OCI-M1 (cell line): ENCODE measurements around the gene DTX4.

ENCODE experiments used
- DNase-seq: peaks from one replicate; lab custom pipeline; 2025; lab: John Stamatoyannopoulos, UW

DTX4 gene

DNA sequence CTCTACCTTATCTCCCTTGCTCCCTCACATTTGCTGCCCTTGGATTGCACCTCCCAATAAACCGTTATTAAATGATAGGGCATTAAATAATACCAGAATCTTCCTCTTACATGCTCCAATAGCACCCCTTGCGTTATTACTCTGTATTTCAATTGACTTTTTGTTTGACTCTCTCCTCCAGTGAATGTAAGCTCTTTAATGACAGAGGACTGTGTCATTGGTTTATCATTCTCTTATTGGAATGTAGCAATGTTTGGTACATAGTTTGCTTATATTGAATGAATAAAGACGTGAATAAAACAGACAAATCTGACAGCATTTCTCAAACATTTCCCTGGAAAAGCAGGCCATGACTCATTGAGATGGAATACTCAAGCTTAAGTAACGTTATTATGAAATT is 49.5 kb downstream of the DTX4 start:
- no peak for DNase-seq

DNA sequence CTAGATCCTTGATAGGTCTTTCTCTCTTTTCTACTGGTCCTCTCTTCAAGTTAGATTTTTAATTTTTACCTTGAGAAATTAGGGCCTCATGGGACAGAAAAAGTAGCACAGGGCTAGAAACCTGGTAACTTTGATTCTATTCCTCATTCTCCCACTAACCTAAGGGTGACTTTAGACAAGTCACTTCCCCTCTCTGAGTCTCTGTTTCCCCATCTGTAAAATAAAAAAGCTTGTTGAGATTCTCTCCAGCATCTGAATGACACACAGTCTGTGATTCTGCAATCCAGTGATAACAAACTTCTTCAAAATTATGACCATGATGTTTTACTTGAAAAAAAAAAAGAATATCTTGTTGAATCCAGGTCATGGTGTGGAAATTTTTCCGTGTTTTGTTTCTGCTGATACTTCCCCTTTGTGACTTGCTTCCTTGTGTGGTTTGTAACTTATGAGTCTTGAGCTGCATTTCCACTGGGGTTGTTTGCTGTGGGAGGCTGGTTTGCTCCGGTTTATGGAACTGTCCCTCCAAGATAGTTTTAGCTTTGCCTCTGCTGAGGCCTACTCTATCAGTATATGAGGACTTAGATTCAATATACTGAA is 50.6 kb downstream of the DTX4 start:
- DNase-seq, result peak; percentile 44

- DNase-seq, result no peak
These were observed 51.2 kb downstream of the DTX4 start for GRCh38 chr11:59223177-59223576.

DNA sequence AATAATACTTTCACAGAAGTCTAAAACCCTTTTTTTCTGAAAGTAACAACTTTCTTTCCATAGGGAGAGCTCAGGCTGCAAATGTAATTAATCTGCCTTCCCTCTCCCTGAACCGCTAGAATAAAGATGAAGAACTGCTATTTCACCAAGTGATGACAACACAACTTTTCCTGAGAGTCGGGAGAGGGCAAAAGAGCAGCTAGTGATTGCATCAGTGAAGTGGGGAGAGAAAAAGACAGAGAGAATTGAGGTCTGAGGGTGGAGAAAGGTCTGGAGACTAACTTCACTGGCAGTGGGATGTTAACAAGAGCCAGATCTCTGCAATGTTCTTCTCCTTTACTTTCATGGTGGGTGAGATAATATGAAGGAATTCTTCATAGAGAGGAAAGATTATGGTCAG is 51.7 kb downstream of the DTX4 start:
- DNase-seq, result no peak

DNA sequence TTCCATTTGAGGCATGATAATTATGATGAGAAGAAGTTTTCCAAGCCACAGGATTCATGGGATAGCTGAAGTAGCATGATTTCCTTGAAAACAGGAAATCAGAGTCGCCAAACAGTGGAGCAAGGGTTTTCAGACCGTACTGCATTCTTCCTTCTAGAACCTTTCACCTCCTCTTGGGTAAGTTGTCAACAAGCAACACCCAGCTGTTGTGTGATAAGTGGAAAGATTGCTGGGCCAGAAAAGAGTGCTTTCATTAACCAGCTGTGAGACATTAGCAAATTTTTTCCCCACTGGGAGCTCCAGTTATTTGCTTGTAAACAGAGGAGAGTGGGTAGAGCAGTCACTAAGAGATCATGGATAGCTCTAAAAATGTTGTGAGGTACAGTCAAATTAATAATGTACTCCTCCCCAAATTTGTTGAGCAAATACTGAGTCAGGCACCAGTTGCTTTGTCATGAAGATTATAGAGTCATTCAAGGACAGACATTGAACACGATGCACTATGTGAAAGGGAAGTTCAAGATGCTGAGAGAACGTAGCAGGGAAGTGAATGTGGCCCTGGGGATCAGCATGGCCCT is 52.5 kb downstream of the DTX4 start:
- no peak for DNase-seq

DNA sequence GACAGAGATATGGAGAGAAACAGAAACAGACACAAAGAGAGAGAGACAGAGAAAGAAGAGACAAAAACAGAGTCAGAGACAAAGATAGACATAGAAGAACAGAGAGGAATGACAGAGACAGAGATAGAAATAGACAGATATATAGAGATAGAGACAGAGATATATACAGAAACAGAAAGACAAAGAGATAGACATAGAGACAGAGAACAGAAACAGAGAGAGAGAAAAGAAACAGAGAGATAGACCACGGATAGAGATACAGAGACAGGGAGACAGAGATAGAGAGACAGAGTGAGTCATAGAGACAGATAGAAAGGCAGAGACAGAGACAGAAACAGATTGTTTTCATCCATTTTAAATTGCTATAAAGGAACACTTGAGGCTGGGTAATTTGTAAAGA is 53.1 kb downstream of the DTX4 start:
- DNase-seq, result no peak

GRCh38 chr11:59226396-59226795 is 54.5 kb downstream of the DTX4 start:
- no peak for DNase-seq

- no peak for DNase-seq
These were observed 68.4 kb downstream of the DTX4 start for GRCh38 chr11:59240322-59240721.

GRCh38 chr11:59243633-59244032 is 71.7 kb downstream of the DTX4 start:
- no peak for DNase-seq

GRCh38 chr11:59247531-59248227 is 75.7 kb downstream of the DTX4 start:
- DNase-seq, result no peak

- no peak for DNase-seq
These were observed 77.6 kb downstream of the DTX4 start for GRCh38 chr11:59249535-59249934.

GRCh38 chr11:59253001-59253400 is 81.1 kb downstream of the DTX4 start:
- no peak for DNase-seq

- no peak for DNase-seq
These were observed 82.4 kb downstream of the DTX4 start for GRCh38 chr11:59254286-59254685.

DNA sequence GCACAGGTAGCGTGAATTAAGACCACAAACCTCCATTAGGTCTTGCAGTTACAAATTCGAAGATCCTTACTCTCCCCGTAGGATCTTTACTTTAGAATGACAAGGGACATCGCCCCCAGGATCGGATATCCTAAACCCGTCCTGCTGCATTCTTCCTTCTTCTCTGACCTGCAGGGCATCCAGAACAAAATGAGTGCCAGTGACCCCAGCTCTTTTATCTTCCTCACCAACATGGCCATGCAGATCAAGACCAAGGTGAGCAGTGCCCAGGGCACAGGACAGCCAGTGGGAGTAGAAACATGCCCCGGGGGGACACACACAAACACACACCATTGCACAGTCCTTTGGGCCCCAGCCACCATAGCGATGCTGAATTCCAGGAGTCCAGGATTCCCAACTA is 83.3 kb downstream of the DTX4 start:
- DNase-seq, result no peak
